Smooth muscle cell of bladder (primary cell): ENCODE data around the gene DNM1. TPM values are rescaled to one million over a fixed set of nuclear protein-coding genes. Genes with fewer than 3 reads are reported as not detected.

Experiments used
- total RNA-seq: library from RNA; depleted of rRNA; stranded (reverse); fragments of >200 nt; gene quantifications from 2 replicates; pipeline ENCODE4 v1.2.3, GENCODE V29; 2014

DNM1 gene
- total RNA-seq = 5.7 and 9.6 TPM in 2 replicates

GRCh38 chr9:128203024-128203706 lies at the start of gene DNM1:
Gene DNM1, plus strand, starts transcription at chr9:128203379. Its CDS starts 92 bp downstream, at chr9:128203471.

GRCh38 chr9:128159784-128160602 lies 43.2 kb upstream of the DNM1 start, which contains the start of gene BBLN:
Gene BBLN, plus strand, starts transcription at chr9:128160265. Its CDS starts 143 bp downstream, at chr9:128160408.

GRCh38 chr9:128191406-128192046 lies 11.7 kb upstream of the DNM1 start, which contains the start of gene CIZ1:
Gene CIZ1, minus strand, starts transcription at chr9:128191572. Its CDS starts 715 bp downstream, at chr9:128190857.

GRCh38 chr9:128275198-128276007 lies 72.2 kb downstream of the DNM1 start, which contains the start of gene GOLGA2:
Gene GOLGA2, minus strand, starts transcription at chr9:128276007. Its CDS starts 31 bp downstream, at chr9:128275976.

GRCh38 chr9:128276008-128276573 lies 72.9 kb downstream of the DNM1 start, which contains the start of gene SWI5:
Gene SWI5, plus strand, starts transcription at chr9:128276276.

Other genes starting within 250 kb of the DNM1 start
- 8.5 and 22.0 TPM in 2 replicates for gene EEIG1, start 222.4 kb upstream of the DNM1 start, total RNA-seq
- 10.8 and 13.0 TPM in 2 replicates for gene NAIF1, start 136.1 kb upstream of the DNM1 start, total RNA-seq
- gene SLC25A25, start 135.1 kb upstream of the DNM1 start, total RNA-seq = 24.2 and 25.1 TPM in 2 replicates
- 69.4 and 77.2 TPM in 2 replicates for gene PTGES2, start 75.7 kb upstream of the DNM1 start, total RNA-seq
- not detected in 2 replicates for gene LCN2, start 53.9 kb upstream of the DNM1 start, total RNA-seq
- gene BBLN, start 43.1 kb upstream of the DNM1 start, total RNA-seq = 26.0 and 27.9 TPM in 2 replicates
- 12.8 and 18.8 TPM in 2 replicates for gene CIZ1, start 11.8 kb upstream of the DNM1 start, total RNA-seq
- gene GOLGA2, start 72.6 kb downstream of the DNM1 start, total RNA-seq = 136 and 138 TPM in 2 replicates
- gene SWI5, start 72.9 kb downstream of the DNM1 start, total RNA-seq = 39.0 and 42.0 TPM in 2 replicates
- 17.5 and 18.0 TPM in 2 replicates for gene TRUB2, start 119.1 kb downstream of the DNM1 start, total RNA-seq
- 16.2 and 17.2 TPM in 2 replicates for gene COQ4, start 119.5 kb downstream of the DNM1 start, total RNA-seq
- 10.2 and 14.2 TPM in 2 replicates for gene SLC27A4, start 137.1 kb downstream of the DNM1 start, total RNA-seq
- gene URM1, start 168.0 kb downstream of the DNM1 start, total RNA-seq = 30.3 and 32.9 TPM in 2 replicates
- 71.5 and 120 TPM in 2 replicates for gene CERCAM, start 217.5 kb downstream of the DNM1 start, total RNA-seq